Measurements from ENCODE around the gene PTGES. TPM values are rescaled to one million over a fixed set of nuclear protein-coding genes. Genes with fewer than 3 reads are reported as not detected.

Gene PTGES
- total RNA-seq, 1 donor from 2014 or later: 1.2 TPM

GRCh38 chr9:129703667-129704355 is 49.0 kb downstream of the PTGES start:
- H3K4me3 Mint-ChIP-seq: no peak overlapping the region
- no peak for DNase-seq (ENCODE audit: low read depth, low spot score)
- H3K9me3 Mint-ChIP-seq: no peaks in the 10 kb centered on the region
- no peak overlapping the region for H3K27ac Mint-ChIP-seq (ENCODE audit: unreplicated experiment)
- peaks cover 8% of the 10 kb centered on the region for H3K4me1 Mint-ChIP-seq
- no peaks in the 10 kb centered on the region for H3K36me3 Mint-ChIP-seq (ENCODE audit: low read depth)
- TF ChIP-seq CTCF (conservative IDR thresholded peaks at IDR 0.05): no peak
- H3K27me3 Mint-ChIP-seq (ENCODE audit: low read depth): peaks cover 25% of the 10 kb centered on the region

- peaks cover 34% of the 10 kb centered on the region for H3K27me3 Mint-ChIP-seq (ENCODE audit: low read depth)
- no peak for DNase-seq (ENCODE audit: low read depth, low spot score)
- no peaks in the 10 kb centered on the region for H3K9me3 Mint-ChIP-seq
- no peaks in the 10 kb centered on the region for H3K36me3 Mint-ChIP-seq (ENCODE audit: low read depth)
- TF ChIP-seq CTCF (conservative IDR thresholded peaks at IDR 0.05): no peak
- H3K27ac Mint-ChIP-seq (ENCODE audit: unreplicated experiment): no peak overlapping the region
- no peak overlapping the region for H3K4me3 Mint-ChIP-seq
- no peaks in the 10 kb centered on the region for H3K4me1 Mint-ChIP-seq
Observed at GRCh38 chr9:129702589-129703520, 50.0 kb downstream of the PTGES start.

GRCh38 chr9:129701549-129701948 is 51.3 kb downstream of the PTGES start:
- no peak for TF ChIP-seq CTCF (conservative IDR thresholded peaks at IDR 0.05)
- Mint-ChIP-seq H3K9me3 (no peaks in the 10 kb centered on the region), H3K27ac (ENCODE audit: unreplicated experiment) (no peak overlapping the region), H3K4me3 (no peak overlapping the region), H3K27me3 (ENCODE audit: low read depth) (peaks cover 43% of the 10 kb centered on the region), H3K36me3 (ENCODE audit: low read depth) (no peaks in the 10 kb centered on the region), H3K4me1 (peaks cover 4% of the 10 kb centered on the region)
- no peak for DNase-seq (ENCODE audit: low read depth, low spot score)

- Mint-ChIP-seq H3K4me3 (no peak overlapping the region), H3K27me3 (ENCODE audit: low read depth) (peaks cover 47% of the 10 kb centered on the region), H3K36me3 (ENCODE audit: low read depth) (no peaks in the 10 kb centered on the region), H3K4me1 (peaks cover 4% of the 10 kb centered on the region), H3K27ac (ENCODE audit: unreplicated experiment) (no peak overlapping the region), H3K9me3 (no peaks in the 10 kb centered on the region)
- TF ChIP-seq CTCF (conservative IDR thresholded peaks at IDR 0.05): no peak
- DNase-seq (ENCODE audit: low read depth, low spot score): no peak
Observed at GRCh38 chr9:129701054-129701453, 51.8 kb downstream of the PTGES start.

- Mint-ChIP-seq H3K27ac (ENCODE audit: unreplicated experiment) (no peak overlapping the region), H3K36me3 (ENCODE audit: low read depth) (no peaks in the 10 kb centered on the region), H3K27me3 (ENCODE audit: low read depth) (peaks cover 69% of the 10 kb centered on the region), H3K4me3 (no peak overlapping the region), H3K9me3 (no peaks in the 10 kb centered on the region), H3K4me1 (peaks cover 4% of the 10 kb centered on the region)
- no peak for TF ChIP-seq CTCF (conservative IDR thresholded peaks at IDR 0.05)
- no peak for DNase-seq (ENCODE audit: low read depth, low spot score)
Observed at GRCh38 chr9:129698254-129698757, 54.5 kb downstream of the PTGES start.

Data from neural crest cell (in vitro differentiated cells).